Measurements from ENCODE around the gene TCF7L2. TPM values are rescaled to one million over a fixed set of nuclear protein-coding genes. Genes with fewer than 3 reads are reported as not detected.

Gene TCF7L2
- total RNA-seq, 2 donors from 2014 or later: 8.1 to 10.3 TPM

DNA sequence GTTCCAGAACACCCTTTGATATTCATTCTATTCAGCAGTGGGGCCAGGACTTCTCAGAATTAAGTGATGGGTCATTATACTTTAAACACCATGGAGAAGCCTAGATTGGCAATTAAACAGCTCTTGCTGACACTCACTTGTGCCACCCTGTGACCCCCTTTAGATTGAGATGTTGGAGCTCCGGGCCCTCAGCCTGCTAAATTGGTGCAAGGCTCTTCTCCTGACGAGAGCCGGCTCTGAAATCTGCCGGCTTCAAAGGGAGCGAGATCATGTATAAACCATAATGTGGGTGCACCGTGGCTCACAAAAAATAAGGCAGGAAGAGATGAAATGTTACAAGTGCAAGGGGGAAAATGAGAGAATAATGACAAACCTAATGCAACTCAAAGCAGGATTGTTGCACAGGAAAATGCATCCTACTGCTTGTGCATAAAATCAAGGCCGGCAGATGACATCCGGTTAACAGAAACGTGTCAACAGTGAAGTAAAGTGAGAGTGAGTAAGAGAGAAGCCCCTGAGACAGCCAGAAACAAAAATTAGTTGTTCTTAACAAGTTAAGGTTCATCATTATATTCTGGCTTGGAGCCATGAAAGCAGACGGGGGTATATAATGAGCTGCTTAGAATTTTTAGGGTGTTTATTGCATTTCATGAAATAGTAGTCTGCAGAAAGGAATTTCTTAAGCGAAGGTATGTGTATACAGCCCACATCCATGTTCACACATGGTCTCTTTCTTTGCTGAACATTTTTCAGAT is 198.2 kb downstream of the TCF7L2 start:
- peaks cover 9% of the 10 kb centered on the region for H3K36me3 Mint-ChIP-seq
- ATAC-seq: no peak
- DNase-seq (ENCODE audit: low spot score): no peak
- no peak overlapping the region for H3K4me3 Mint-ChIP-seq
- H3K27ac Mint-ChIP-seq: no peak overlapping the region
- H3K4me1 Mint-ChIP-seq (ENCODE audit: low read depth in 2 of 2): no peaks in the 10 kb centered on the region
- H3K27me3 Mint-ChIP-seq: no peaks in the 10 kb centered on the region
- no peaks in the 10 kb centered on the region for H3K9me3 Mint-ChIP-seq

DNA sequence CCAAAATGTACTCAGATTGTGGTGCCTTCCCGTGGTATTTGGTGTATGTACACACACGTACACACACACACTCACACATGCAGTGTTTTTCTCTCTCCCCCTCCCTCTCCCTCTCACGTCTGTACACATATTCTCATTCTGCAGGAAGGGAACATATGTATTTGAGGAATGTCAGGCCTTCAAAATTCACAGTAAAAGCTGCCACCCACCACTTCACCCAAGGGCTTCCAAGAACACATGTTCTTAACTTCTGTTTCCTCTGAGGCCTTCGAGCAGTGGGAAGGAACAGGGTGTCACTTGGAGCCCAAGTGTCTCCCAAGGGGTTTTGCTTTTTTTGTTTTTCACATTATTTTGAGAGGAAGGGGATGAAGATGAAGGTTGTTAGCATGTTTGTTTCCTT is 198.9 kb downstream of the TCF7L2 start:
- ATAC-seq: no peak
- Mint-ChIP-seq H3K27ac (no peak overlapping the region), H3K27me3 (no peaks in the 10 kb centered on the region), H3K4me3 (no peak overlapping the region), H3K4me1 (ENCODE audit: low read depth in 2 of 2) (no peaks in the 10 kb centered on the region), H3K36me3 (peaks cover 9% of the 10 kb centered on the region), H3K9me3 (no peaks in the 10 kb centered on the region)
- DNase-seq (ENCODE audit: low spot score): no peak

DNA sequence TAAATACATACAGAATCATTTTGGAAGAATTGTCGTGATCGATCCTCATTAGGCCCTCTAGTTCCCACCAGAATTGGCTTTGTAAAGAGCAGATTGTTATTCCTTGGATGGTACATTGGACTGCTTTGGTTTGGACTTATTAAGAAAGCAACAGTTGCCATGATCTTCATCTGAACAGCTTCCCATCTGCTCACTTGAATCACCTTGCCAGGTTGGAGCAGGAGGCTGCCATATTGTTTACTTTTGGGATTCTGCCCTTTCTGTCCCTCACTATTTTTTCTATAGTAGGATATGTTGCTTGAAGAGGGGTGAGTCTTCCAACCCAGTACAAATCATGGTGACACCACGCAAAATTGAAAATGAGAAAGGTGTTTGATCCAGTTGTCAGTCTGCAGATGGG is 199.6 kb downstream of the TCF7L2 start:
- Mint-ChIP-seq H3K27ac (no peak overlapping the region), H3K4me1 (ENCODE audit: low read depth in 2 of 2) (no peaks in the 10 kb centered on the region), H3K27me3 (no peaks in the 10 kb centered on the region), H3K36me3 (peaks cover 9% of the 10 kb centered on the region), H3K4me3 (no peak overlapping the region), H3K9me3 (no peaks in the 10 kb centered on the region)
- DNase-seq (ENCODE audit: low spot score): no peak
- ATAC-seq: no peak

DNA sequence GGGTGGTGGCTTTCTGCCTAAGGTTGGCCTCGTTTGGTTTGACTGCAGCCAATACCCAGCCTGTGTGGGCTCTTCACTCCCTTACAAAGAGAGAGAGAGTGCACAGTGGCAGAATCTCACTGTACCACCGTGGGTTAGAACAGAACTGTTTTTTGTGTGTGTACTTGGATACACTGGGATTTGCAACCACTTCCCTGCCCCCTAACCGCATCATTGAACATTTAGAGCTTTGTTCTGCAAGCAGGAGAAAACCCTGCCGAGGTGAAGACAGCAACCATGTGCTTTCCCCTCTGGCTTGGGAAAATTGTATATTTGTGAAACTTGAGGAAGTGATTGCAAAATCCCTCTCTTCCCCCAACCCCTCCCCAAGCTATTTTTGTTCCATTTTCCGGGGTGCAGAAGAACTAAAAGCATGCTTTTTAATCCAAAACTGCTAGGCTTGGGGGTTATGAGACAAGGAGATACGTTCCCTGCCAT is 201.2 kb downstream of the TCF7L2 start:
- peaks cover 9% of the 10 kb centered on the region for H3K36me3 Mint-ChIP-seq
- no peak overlapping the region for H3K27ac Mint-ChIP-seq
- no peak for DNase-seq (ENCODE audit: low spot score)
- ATAC-seq: no peak
- no peaks in the 10 kb centered on the region for H3K4me1 Mint-ChIP-seq (ENCODE audit: low read depth in 2 of 2)
- no peak overlapping the region for H3K4me3 Mint-ChIP-seq
- no peaks in the 10 kb centered on the region for H3K9me3 Mint-ChIP-seq
- no peaks in the 10 kb centered on the region for H3K27me3 Mint-ChIP-seq

DNA sequence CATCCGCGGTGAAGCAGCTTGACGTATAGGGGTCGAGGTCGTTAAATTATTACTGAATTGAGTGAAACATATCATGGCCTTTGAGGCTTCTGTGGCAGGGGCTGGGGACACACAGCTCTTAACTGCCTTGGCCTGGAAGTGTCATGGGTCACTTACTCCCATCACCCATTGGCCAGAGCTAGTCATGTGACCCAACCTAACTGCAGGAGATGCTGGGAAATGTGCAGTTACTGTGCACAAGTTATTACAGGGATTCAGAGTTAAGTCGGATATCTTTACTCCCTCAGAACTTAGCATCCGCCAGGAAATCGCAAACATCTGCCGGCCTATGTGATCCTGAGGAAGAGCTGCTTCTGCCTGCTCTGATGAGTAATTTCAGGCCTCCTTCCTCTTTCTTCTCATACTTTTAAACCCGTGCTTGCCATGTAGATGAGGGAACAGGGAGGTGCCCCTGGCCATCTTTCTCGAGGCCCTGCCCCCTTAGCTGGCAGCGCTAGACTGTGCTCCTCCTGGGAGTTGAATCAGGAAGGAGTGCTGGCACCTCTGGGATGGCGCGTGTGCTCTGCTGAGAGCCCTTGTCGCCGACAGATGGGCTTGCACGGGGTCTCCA is 203.6 kb downstream of the TCF7L2 start:
- Mint-ChIP-seq H3K9me3 (no peaks in the 10 kb centered on the region), H3K4me1 (ENCODE audit: low read depth in 2 of 2) (no peaks in the 10 kb centered on the region), H3K27ac (no peak overlapping the region), H3K36me3 (peaks cover 9% of the 10 kb centered on the region), H3K4me3 (no peak overlapping the region), H3K27me3 (no peaks in the 10 kb centered on the region)
- DNase-seq (ENCODE audit: low spot score) (no peak), ATAC-seq (no peak)

GRCh38 chr10:113157441-113157840 is 207.4 kb downstream of the TCF7L2 start:
- no peaks in the 10 kb centered on the region for H3K4me1 Mint-ChIP-seq (ENCODE audit: low read depth in 2 of 2)
- H3K27me3 Mint-ChIP-seq: no peaks in the 10 kb centered on the region
- no peaks in the 10 kb centered on the region for H3K9me3 Mint-ChIP-seq
- no peak for DNase-seq (ENCODE audit: low spot score)
- no peak overlapping the region for H3K27ac Mint-ChIP-seq
- no peak for ATAC-seq
- peaks cover 5% of the 10 kb centered on the region for H3K36me3 Mint-ChIP-seq
- H3K4me3 Mint-ChIP-seq: no peak overlapping the region

DNA sequence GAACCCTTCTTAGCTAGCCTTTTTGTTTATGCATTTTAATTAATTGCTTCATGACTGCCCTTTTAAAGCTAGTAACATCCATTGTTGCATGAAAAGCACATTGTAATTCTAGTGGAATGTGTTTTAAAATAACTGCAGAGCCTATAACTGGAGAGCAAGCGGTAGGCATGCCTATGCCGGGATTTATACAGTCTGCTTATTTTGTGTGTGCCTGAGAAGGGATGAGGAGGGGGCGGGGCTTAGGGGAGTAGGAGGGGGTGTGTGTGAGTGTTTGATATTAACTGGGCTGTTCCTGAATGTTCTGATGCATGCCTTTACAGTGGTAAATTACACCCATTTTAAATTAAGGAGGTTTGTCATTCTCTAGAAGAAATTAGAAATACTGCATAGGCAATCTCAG is 208.1 kb downstream of the TCF7L2 start:
- Mint-ChIP-seq H3K36me3 (peaks cover 5% of the 10 kb centered on the region), H3K27me3 (no peaks in the 10 kb centered on the region), H3K9me3 (no peaks in the 10 kb centered on the region), H3K4me3 (no peak overlapping the region), H3K4me1 (ENCODE audit: low read depth in 2 of 2) (no peaks in the 10 kb centered on the region), H3K27ac (no peak overlapping the region)
- DNase-seq (ENCODE audit: low spot score): no peak
- no peak for ATAC-seq

GRCh38 chr10:113159563-113159962 is 209.5 kb downstream of the TCF7L2 start:
- peaks cover 5% of the 10 kb centered on the region for H3K36me3 Mint-ChIP-seq
- DNase-seq (ENCODE audit: low spot score) (no peak), ATAC-seq (no peak)
- peaks cover 0 to 3% of the 10 kb centered on the region in 2 donors for H3K27me3 Mint-ChIP-seq
- no peaks in the 10 kb centered on the region for H3K4me1 Mint-ChIP-seq (ENCODE audit: low read depth in 2 of 2)
- no peak overlapping the region for H3K4me3 Mint-ChIP-seq
- no peak overlapping the region for H3K27ac Mint-ChIP-seq
- no peaks in the 10 kb centered on the region for H3K9me3 Mint-ChIP-seq

DNA sequence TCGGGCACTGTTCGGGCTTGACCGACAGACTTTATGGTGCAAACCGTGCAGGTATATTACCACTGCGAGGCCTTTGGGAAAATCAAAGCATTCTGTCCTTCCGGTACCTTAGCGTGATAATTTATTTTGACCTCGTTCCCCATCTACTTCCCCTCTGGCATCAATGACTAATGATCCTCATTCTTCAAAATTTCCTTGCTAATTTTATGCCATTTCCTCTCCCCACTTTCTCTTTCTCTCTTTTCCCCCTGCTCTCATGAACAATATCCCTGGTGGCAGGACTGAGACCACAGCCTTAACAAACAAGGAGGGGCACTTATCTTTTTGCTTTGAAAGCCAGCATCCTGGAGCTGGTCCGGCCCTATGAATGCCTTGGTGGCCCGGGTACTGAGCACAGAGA is 210.6 kb downstream of the TCF7L2 start:
- Mint-ChIP-seq H3K36me3 (peaks cover 6% of the 10 kb centered on the region), H3K27me3 (peaks cover 0 to 7% of the 10 kb centered on the region in 2 donors), H3K4me3 (no peak overlapping the region), H3K9me3 (no peaks in the 10 kb centered on the region), H3K4me1 (ENCODE audit: low read depth in 2 of 2) (no peaks in the 10 kb centered on the region), H3K27ac (no peak overlapping the region)
- DNase-seq (ENCODE audit: low spot score): no peak
- ATAC-seq: no peak

DNA sequence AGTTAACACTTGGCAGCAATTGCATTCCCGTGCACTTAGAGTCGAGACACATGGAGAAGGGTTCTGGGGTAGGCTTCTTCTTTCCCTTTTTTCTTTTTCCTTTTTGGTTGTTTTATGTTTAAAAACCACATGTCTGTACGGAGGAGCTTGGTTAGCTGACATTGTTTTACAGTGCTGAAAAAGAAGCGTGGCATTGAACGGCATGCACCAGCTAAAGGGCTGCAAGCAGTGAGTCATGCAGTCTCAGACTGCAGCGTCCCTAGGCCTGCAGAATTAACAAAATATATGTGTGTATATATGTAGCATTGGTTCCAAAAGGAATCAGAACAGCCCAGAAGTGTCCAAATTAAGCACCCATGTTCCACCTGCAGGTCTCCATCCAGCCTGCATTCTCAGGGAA is 211.0 kb downstream of the TCF7L2 start:
- Mint-ChIP-seq H3K27ac (no peak overlapping the region), H3K9me3 (no peaks in the 10 kb centered on the region), H3K4me3 (no peak overlapping the region), H3K4me1 (ENCODE audit: low read depth in 2 of 2) (no peaks in the 10 kb centered on the region), H3K27me3 (peaks cover 0 to 7% of the 10 kb centered on the region in 2 donors), H3K36me3 (peaks cover 10% of the 10 kb centered on the region)
- no peak for DNase-seq (ENCODE audit: low spot score)
- no peak for ATAC-seq

GRCh38 chr10:113162960-113163359 is 212.9 kb downstream of the TCF7L2 start:
- Mint-ChIP-seq H3K36me3 (peaks cover 10% of the 10 kb centered on the region), H3K9me3 (no peaks in the 10 kb centered on the region), H3K27me3 (peaks cover 0 to 7% of the 10 kb centered on the region in 2 donors), H3K4me1 (ENCODE audit: low read depth in 2 of 2) (no peaks in the 10 kb centered on the region), H3K4me3 (no peak overlapping the region), H3K27ac (no peak overlapping the region)
- ATAC-seq (no peak), DNase-seq (ENCODE audit: low spot score) (no peak)

DNA sequence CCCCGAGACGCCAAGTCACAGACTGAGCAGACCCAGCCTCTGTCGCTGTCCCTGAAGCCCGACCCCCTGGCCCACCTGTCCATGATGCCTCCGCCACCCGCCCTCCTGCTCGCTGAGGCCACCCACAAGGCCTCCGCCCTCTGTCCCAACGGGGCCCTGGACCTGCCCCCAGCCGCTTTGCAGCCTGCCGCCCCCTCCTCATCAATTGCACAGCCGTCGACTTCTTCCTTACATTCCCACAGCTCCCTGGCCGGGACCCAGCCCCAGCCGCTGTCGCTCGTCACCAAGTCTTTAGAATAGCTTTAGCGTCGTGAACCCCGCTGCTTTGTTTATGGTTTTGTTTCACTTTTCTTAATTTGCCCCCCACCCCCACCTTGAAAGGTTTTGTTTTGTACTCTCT is 215.6 kb downstream of the TCF7L2 start:
- Mint-ChIP-seq H3K27me3 (peaks cover 3 to 7% of the 10 kb centered on the region in 2 donors), H3K27ac (no peak overlapping the region), H3K4me1 (ENCODE audit: low read depth in 2 of 2) (peaks cover 12 to 18% of the 10 kb centered on the region in 2 donors), H3K4me3 (no peak overlapping the region), H3K36me3 (peaks cover 8% of the 10 kb centered on the region), H3K9me3 (no peaks in the 10 kb centered on the region)
- no peak for DNase-seq (ENCODE audit: low spot score)
- ATAC-seq: no peak

DNA sequence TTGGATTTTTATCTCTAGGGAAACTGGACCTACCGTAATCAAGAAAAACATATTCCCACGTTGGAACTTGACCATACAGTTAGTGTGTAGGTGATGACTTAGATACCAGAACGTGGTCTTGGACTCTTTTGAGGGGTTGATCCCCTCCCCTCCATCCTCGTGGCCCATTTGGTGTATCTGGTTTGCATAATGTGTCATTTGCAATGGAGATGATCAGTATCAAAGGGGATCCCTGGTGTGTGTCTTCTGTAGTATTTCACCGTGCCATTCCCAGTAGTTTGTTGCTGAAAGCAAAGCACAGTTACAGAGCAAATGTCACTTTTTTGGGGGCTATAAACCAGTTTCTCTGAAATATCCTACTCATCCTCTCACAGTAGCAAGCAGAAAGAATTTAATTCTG is 217.7 kb downstream of the TCF7L2 start:
- no peak overlapping the region for H3K4me3 Mint-ChIP-seq
- DNase-seq (ENCODE audit: low spot score) (no peak), ATAC-seq (no peak)
- peaks cover 3 to 7% of the 10 kb centered on the region in 2 donors for H3K27me3 Mint-ChIP-seq
- H3K4me1 Mint-ChIP-seq (ENCODE audit: low read depth in 2 of 2): peaks cover 14 to 20% of the 10 kb centered on the region in 2 donors
- peaks cover 5% of the 10 kb centered on the region for H3K36me3 Mint-ChIP-seq
- H3K9me3 Mint-ChIP-seq: no peaks in the 10 kb centered on the region
- H3K27ac Mint-ChIP-seq: no peak overlapping the region

GRCh38 chr10:113168584-113168983 is 218.5 kb downstream of the TCF7L2 start:
- peaks cover 14 to 20% of the 10 kb centered on the region in 2 donors for H3K4me1 Mint-ChIP-seq (ENCODE audit: low read depth in 2 of 2)
- H3K9me3 Mint-ChIP-seq: no peaks in the 10 kb centered on the region
- ATAC-seq (no peak), DNase-seq (ENCODE audit: low spot score) (no peak)
- H3K27ac Mint-ChIP-seq: no peak overlapping the region
- H3K36me3 Mint-ChIP-seq: peaks cover 5% of the 10 kb centered on the region
- peaks cover 3 to 7% of the 10 kb centered on the region in 2 donors for H3K27me3 Mint-ChIP-seq
- no peak overlapping the region for H3K4me3 Mint-ChIP-seq
